GM21423 (cell line): ENCODE results near the gene REV3L.
"Not testable (repeated sequence)": the region's sequence is repeated elsewhere in the genome, so short reads cannot be mapped to it uniquely, and the experiment has no call there.

Experiments used
- ATAC-seq: cut with Tn5 transposase; IDR thresholded peaks from one replicate; pipeline ENCODE4 v1.9.1; 2021; ENCODE audit warnings: mild to moderate bottlenecking, moderate library complexity; ENCODE audit not compliant: unreplicated experiment

REV3L gene

DNA sequence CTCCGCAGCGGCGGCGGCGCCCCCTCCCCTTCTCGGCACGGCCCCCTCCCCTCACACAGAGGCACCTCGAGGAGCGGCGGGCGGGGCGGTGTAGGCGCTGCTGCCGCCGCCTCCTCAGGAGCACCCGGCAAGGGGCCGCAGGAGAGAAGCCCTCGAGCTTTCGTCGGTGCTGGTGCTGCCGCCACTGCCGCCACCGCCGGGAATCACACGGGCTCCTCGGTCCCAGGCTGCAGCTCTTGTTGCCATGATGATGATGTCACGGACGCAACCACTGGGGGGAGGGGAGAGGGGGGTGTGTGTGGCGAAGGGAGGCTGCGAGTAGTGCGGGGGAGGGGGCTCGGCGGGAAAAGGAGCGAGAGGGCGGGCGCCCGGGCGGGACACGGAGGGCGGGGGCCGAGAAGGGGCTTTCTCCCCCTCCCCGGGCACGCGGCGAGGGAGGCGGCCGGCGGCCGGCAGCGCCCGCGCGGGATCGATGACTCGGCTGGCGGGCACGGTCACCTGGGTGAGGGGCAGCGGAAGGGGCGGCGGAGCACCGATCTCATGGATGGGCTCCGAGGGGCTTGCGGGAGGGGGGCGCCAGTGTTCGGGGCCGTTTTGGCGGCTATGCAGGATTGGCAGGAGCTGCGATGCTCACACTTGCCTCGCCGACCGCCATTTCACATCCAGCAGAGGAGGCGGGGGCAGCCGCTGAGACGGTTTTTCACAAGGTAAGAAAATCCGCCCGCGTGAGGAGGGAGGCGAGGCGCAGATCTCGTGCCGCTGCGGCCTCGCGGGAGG lies at the start of gene REV3L:
Gene REV3L (minus strand): TSS at position 260 of the 777 bp plus-strand sequence. CDS start 330 bp downstream, outside the sequence.
- peak; percentile 27 for ATAC-seq

GRCh38 chr6:111531185-111531584 lies 48.2 kb upstream of the REV3L start:
- ATAC-seq, result no peak

GRCh38 chr6:111530667-111531066 lies 47.6 kb upstream of the REV3L start:
- ATAC-seq, result no peak

DNA sequence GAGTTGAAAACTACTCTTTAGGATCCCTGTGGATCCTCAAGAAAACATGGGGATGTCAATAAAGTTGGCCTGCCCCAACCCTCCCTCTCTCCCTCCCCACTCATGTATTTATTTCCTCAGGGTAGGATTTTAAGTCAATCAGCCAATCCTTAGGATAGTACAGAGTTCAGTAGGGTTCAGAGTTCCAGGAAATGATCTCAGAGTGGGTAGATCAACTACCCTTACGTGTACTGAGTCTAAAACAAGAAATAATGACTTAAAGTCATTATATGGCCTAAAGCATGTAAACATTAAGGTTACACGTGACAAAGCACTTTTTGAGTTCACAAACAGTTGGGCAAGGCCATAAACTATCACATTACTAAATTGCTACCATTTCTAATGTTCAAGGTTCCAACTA lies 47.2 kb upstream of the REV3L start:
- ATAC-seq, result no peak

- no peak for ATAC-seq
These were observed 44.3 kb upstream of the REV3L start for GRCh38 chr6:111527367-111527766.

GRCh38 chr6:111524735-111525134 lies 41.7 kb upstream of the REV3L start:
- no peak for ATAC-seq

- no peak for ATAC-seq
These were observed 41.2 kb upstream of the REV3L start for GRCh38 chr6:111524252-111524651.

GRCh38 chr6:111523484-111524167 lies 40.6 kb upstream of the REV3L start:
- no peak for ATAC-seq

- no peak for ATAC-seq
These were observed 39.5 kb upstream of the REV3L start for GRCh38 chr6:111522393-111523020.

DNA sequence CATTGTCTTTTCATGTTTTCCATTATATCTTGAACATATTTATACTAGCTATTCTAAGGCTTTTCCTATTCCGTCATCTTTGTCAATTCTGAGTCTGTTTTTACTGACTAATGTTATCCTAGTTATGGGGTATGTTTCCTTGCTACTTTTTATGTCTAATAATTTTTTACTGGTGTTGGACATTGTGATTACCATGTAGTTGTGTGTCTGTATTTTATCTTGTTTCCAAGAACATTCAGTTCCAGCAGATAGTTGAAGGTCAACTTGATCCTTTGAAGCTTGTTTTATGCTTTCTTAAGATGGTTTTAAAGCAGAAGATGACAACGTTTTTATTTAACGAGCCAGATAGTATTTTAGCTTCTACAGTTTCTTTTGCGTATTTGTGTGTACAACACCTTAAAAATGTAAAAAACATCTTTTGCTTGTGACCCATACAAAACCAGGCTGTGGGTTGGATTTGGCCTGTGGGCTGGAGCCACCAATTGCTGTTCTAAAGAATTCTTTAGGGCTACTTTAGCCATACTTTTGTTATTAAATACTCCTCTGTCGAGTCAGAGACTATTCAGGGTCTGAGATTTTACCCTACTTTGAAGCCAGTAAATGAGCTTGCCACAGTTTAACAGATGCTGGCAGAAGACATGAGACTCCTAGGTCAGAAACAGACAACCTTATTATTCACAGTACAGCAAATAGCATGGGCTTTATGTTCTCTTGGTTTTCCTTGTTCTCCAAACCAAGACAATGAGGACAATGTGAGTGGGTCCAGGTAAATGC lies 38.7 kb upstream of the REV3L start:
- ATAC-seq, result no peak

DNA sequence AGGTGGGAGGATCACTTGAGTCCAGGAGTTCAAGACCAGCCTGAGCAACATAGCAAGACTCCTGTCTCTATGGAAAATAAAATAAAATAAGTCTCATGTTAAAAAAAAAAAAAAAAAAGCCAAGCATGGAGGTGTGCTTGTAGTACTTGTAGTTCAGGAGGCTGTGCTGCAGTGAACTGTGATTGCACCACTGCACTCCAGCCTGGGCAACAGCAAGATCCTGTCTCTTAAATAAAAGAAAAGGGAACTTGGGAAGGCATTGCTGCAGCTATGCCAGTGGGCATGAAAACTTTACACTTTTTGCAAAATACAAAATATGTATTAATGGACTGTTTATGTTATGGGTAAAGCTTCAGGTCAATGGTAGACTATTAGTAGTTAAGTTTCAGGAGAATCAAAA lies 37.5 kb upstream of the REV3L start:
- no peak for ATAC-seq

- ATAC-seq, result no peak
These were observed 34.9 kb upstream of the REV3L start for GRCh38 chr6:111517965-111518364.

DNA sequence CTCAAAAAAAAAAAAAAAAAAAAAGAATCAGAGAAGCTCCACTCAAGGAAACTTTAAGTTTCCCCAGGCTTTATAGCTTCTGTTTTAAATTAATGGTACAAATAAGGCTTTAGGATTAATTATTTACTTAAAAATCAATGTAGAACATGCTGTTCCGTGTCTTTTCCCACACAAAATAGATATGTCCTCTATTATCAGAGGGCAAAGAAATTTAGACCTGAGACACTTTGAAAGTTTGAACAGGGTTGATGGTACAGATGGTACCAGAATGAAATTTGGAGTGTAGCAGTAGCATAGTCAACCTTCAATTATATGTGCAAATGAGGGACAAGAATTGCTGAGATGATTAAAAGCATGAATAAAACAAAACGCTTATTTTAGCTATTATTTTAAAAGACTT lies 32.2 kb upstream of the REV3L start:
- no peak for ATAC-seq

- ATAC-seq, result not testable (repeated sequence)
These were observed 31.5 kb upstream of the REV3L start for GRCh38 chr6:111514531-111514930.

GRCh38 chr6:111507219-111507618 lies 24.2 kb upstream of the REV3L start:
- ATAC-seq, result not testable (repeated sequence)

- ATAC-seq, result not testable (repeated sequence)
These were observed 22.5 kb upstream of the REV3L start for GRCh38 chr6:111505498-111505897.

- no peak for ATAC-seq
These were observed 20.6 kb upstream of the REV3L start for GRCh38 chr6:111503660-111504059.

- no peak for ATAC-seq
These were observed 20.2 kb upstream of the REV3L start for GRCh38 chr6:111503194-111503593.

- no peak for ATAC-seq
These were observed 19.1 kb upstream of the REV3L start for GRCh38 chr6:111502154-111502553.

DNA sequence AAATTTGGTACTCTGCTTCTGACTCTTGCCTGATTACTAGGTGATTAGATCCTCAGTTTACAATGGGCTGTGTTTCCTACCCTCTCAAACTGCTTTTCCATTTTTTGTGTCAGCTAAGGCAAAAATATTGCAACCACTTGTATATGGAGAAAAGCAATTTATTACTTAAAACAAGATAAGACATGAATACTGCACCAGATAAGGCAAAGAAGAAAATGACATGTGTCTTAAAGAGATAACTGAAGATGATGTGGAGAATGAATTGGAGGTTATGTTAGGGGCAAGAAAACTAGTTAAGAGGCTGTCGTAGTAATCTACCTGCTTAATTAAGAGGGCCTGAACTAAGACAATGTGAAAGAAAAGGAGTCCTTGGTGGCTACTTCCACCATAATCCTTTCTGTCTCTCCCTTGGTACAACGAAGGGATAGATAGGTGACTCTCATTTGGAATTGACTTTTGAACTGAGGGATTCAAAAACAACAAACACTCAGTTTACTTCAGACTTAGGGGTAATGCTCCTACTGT lies 16.3 kb upstream of the REV3L start:
- no peak for ATAC-seq
